Loucy (cell line): Measurements from ENCODE around the gene OR10A4.

Source experiments
- CTCF ChIP-seq: fragments of 200-600 bp; sonication (generic); conservative IDR thresholded peaks from 2 replicates; pipeline ENCODE4 v1.5.1; 2014; ENCODE audit warnings: mild to moderate bottlenecking, antibody characterized with exemption, low read length
- EZH2phosphoT487 ChIP-seq: fragments of 200-600 bp; IDR thresholded peaks from 2 replicates; pipeline ENCODE4 v1.6.1; 2018; ENCODE audit warnings: antibody characterized with exemption, mild to moderate bottlenecking, moderate library complexity, borderline replicate concordance

DNA sequence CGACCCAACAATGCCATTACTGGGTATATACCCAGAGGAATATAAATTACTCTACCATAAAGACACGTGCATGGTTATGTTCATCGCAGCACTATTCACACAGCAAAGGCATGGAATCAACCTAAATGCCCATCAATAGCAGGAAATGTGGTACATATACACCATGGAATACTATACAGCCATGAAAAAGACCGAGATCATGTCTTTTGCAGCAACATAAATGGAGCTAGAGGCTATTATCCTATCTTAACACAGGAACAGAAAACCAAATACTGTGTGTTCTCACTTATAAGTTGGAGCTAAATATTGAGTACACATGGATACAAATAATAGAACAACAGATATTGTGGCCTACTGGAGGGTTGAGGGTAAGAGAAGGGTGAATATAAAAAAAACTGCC, 12.4 kb downstream of the OR10A4 start:
- TF ChIP-seq CTCF (no peak), EZH2phosphoT487 (no peak)
